GM12878 (cell line): Measurements from ENCODE around the gene NUAK1.

ENCODE experiments used
- CHD4 ChIP-seq: fragments of 200-600 bp; sonication (generic); IDR thresholded peaks from 2 replicates; pipeline ENCODE4 v1.6.1; 2016; ENCODE audit warnings: mild to moderate bottlenecking
- CREM ChIP-seq: IDR thresholded peaks from 2 replicates; pipeline ENCODE4 v1.6.1; 2014; ENCODE audit warnings: antibody characterized with exemption, low read depth
- ESRRA ChIP-seq: IDR thresholded peaks from 2 replicates; pipeline ENCODE4 v1.6.1; 2012; ENCODE audit warnings: mild to moderate bottlenecking, low read length, improper control_type of control experiment
- HCFC1 ChIP-seq: fragments of 150-350 bp; IDR thresholded peaks from 2 replicates; pipeline ENCODE4 v1.6.1; 2014; ENCODE audit warnings: low read length
- NBN ChIP-seq: fragments of 450-650 bp; IDR thresholded peaks from 2 replicates; pipeline ENCODE4 v1.6.1; 2016
- RCOR1 ChIP-seq: conservative IDR thresholded peaks from 2 replicates; pipeline ENCODE4 v1.6.1; 2012; ENCODE audit warnings: low read depth, low read length, improper control_type of control experiment
- SMAD1 ChIP-seq: fragments of 450-650 bp; IDR thresholded peaks from 2 replicates; pipeline ENCODE4 v1.6.1; 2018; ENCODE audit warnings: mild to moderate bottlenecking, low read depth; ENCODE audit not compliant: partially characterized antibody
- SPI1 ChIP-seq: IDR thresholded peaks from 2 replicates; pipeline ENCODE4 v1.6.1; 2011; ENCODE audit warnings: low read depth, mild to moderate bottlenecking, low read length, moderate library complexity, borderline replicate concordance; ENCODE audit not compliant: insufficient read depth
- YY1 ChIP-seq: IDR thresholded peaks from 2 replicates; pipeline ENCODE4 v1.6.1; 2011; ENCODE audit warnings: low read depth, mild to moderate bottlenecking, low read length
- ZNF207 ChIP-seq: fragments of 450-650 bp; IDR thresholded peaks from 2 replicates; pipeline ENCODE4 v1.6.1; 2014; ENCODE audit warnings: antibody characterized with exemption, mild to moderate bottlenecking, borderline replicate concordance
- ZNF24 ChIP-seq: fragments of 450-650 bp; IDR thresholded peaks from 2 replicates; pipeline ENCODE4 v1.6.1; 2017; ENCODE audit warnings: antibody characterized with exemption, mild to moderate bottlenecking
- TF ChIP-seq, protein P1 (sequence below): fragments of 450-650 bp; IDR thresholded peaks from 2 replicates; pipeline ENCODE4 v1.6.1; 2017; ENCODE audit warnings: mild to moderate bottlenecking, moderate library complexity
- TF ChIP-seq, protein P2 (sequence below), 3 experiments: IDR thresholded peaks in 2 of 3; conservative IDR thresholded peaks in 1 of 3; 2 replicates each; pipeline ENCODE4 v1.5.1; 2011; ENCODE audit warnings: low read depth in 3 of 3, low read length in 3 of 3, mild to moderate bottlenecking in 3 of 3, control low read depth in 2 of 3, moderate library complexity in 2 of 3, inconsistent platforms in 1 of 3, mixed read lengths in 1 of 3; ENCODE audit not compliant: control insufficient read depth in 2 of 3, insufficient read depth in 1 of 3; ENCODE audit errors: extremely low read depth in 1 of 3

DNA sequence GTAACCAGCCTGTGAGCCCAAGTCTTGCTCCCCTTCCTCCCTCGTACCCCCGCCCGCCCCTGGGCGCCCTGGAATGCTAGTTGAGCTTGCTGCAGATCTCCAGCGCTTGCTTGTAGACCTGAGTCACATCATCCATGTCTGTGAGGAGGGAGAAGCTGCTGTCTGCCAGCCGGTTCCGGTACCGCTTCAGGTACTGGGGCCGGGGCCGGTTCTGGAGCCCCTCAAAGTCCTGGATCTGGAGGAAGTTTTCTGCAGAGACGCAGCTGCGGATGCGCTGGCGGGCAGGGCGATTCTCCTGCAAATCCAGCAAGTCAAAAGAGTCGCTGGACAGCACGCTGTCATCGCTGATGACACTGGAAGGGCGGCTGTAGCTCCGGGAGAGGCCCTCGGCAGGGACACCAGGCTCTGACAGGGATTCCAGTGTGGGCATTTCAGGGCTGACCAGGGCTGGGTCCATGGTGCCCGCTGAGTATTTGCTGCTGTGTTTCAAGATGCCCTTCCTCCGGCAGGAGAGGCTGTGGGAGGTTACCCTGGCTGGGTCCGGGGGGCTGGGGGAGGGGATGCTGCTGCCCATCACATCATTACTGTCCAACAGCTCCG is 71.9 kb downstream of the NUAK1 start:
- TF ChIP-seq ESRRA (no peak), SMAD1 (no peak), YY1 (no peak), CHD4 (no peak), NBN (no peak), SPI1 (no peak), CREM (no peak), ZNF24 (no peak), ZNF207 (no peak), RCOR1 (no peak), HCFC1 (no peak)
- TF ChIP-seq, protein P1, sequence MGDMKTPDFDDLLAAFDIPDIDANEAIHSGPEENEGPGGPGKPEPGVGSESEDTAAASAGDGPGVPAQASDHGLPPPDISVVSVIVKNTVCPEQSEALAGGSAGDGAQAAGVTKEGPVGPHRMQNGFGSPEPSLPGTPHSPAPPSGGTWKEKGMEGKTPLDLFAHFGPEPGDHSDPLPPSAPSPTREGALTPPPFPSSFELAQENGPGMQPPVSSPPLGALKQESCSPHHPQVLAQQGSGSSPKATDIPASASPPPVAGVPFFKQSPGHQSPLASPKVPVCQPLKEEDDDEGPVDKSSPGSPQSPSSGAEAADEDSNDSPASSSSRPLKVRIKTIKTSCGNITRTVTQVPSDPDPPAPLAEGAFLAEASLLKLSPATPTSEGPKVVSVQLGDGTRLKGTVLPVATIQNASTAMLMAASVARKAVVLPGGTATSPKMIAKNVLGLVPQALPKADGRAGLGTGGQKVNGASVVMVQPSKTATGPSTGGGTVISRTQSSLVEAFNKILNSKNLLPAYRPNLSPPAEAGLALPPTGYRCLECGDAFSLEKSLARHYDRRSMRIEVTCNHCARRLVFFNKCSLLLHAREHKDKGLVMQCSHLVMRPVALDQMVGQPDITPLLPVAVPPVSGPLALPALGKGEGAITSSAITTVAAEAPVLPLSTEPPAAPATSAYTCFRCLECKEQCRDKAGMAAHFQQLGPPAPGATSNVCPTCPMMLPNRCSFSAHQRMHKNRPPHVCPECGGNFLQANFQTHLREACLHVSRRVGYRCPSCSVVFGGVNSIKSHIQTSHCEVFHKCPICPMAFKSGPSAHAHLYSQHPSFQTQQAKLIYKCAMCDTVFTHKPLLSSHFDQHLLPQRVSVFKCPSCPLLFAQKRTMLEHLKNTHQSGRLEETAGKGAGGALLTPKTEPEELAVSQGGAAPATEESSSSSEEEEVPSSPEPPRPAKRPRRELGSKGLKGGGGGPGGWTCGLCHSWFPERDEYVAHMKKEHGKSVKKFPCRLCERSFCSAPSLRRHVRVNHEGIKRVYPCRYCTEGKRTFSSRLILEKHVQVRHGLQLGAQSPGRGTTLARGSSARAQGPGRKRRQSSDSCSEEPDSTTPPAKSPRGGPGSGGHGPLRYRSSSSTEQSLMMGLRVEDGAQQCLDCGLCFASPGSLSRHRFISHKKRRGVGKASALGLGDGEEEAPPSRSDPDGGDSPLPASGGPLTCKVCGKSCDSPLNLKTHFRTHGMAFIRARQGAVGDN = no peak
- TF ChIP-seq, protein P2, sequence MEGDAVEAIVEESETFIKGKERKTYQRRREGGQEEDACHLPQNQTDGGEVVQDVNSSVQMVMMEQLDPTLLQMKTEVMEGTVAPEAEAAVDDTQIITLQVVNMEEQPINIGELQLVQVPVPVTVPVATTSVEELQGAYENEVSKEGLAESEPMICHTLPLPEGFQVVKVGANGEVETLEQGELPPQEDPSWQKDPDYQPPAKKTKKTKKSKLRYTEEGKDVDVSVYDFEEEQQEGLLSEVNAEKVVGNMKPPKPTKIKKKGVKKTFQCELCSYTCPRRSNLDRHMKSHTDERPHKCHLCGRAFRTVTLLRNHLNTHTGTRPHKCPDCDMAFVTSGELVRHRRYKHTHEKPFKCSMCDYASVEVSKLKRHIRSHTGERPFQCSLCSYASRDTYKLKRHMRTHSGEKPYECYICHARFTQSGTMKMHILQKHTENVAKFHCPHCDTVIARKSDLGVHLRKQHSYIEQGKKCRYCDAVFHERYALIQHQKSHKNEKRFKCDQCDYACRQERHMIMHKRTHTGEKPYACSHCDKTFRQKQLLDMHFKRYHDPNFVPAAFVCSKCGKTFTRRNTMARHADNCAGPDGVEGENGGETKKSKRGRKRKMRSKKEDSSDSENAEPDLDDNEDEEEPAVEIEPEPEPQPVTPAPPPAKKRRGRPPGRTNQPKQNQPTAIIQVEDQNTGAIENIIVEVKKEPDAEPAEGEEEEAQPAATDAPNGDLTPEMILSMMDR (IDR thresholded peaks at IDR 0.05 in 2 of 3, conservative IDR thresholded peaks at IDR 0.05 in 1 of 3; ENCODE audit: control insufficient read depth in 2 of 3, extremely low read depth in 1 of 3, insufficient read depth in 1 of 3, low read depth in 3 of 3, low read length in 3 of 3) = no peak
